Stimulated activated CD4-positive, alpha-beta T cell treated with anti-CD3 and anti-CD28 coated beads, Interleukin-15, amount 100 ng/mL, for 48 hours (primary cell): ENCODE measurements around the gene PRPF6.

ENCODE experiments used
- DNase-seq, 2 donors: peaks; one replicate each; pipeline ENCODE4 v3.0.0-alpha.2; 2020; ENCODE audit warnings: low read depth in 2 of 2

The PRPF6 gene

GRCh38 chr20:63980806-63981728, at the start of gene PRPF6:
Gene PRPF6, plus strand, starts transcription at chr20:63981132. Its CDS starts 114 bp downstream, at chr20:63981246.
- DNase-seq, result peak; percentile 91 to 95

- DNase-seq, result no peak
Observed at GRCh38 chr20:63931735-63932134, 49.2 kb upstream of the PRPF6 start.

- no peak for DNase-seq
Observed at GRCh38 chr20:63932606-63933160, 48.2 kb upstream of the PRPF6 start.

- no peak for DNase-seq
Observed at GRCh38 chr20:63933646-63934045, 47.3 kb upstream of the PRPF6 start.

- DNase-seq, result no peak
Observed at GRCh38 chr20:63934271-63935068, 46.5 kb upstream of the PRPF6 start.

- DNase-seq, result no peak
Observed at GRCh38 chr20:63935447-63935846, 45.5 kb upstream of the PRPF6 start.

- no peak for DNase-seq
Observed at GRCh38 chr20:63937596-63937995, 43.3 kb upstream of the PRPF6 start.

GRCh38 chr20:63939061-63939935, 41.6 kb upstream of the PRPF6 start:
- DNase-seq, result no peak

GRCh38 chr20:63940071-63940471, 40.9 kb upstream of the PRPF6 start:
- no peak for DNase-seq

GRCh38 chr20:63940472-63941266, 40.3 kb upstream of the PRPF6 start:
- DNase-seq, result no peak

- peak; percentile 65 to 73 for DNase-seq
Observed at GRCh38 chr20:63941282-63942081, 39.5 kb upstream of the PRPF6 start.

GRCh38 chr20:63942250-63942951, 38.5 kb upstream of the PRPF6 start:
- DNase-seq, result peak in 1 of 2 donors; percentile 47

GRCh38 chr20:63942969-63943807, 37.7 kb upstream of the PRPF6 start:
- DNase-seq, result no peak

- DNase-seq, result no peak
Observed at GRCh38 chr20:63943808-63944077, 37.2 kb upstream of the PRPF6 start.

GRCh38 chr20:63944078-63944941, 36.6 kb upstream of the PRPF6 start:
- no peak for DNase-seq

- DNase-seq, result no peak
Observed at GRCh38 chr20:63945031-63945658, 35.8 kb upstream of the PRPF6 start.
